Measurements from ENCODE around the gene GTSE1. TPM values are rescaled to one million over a fixed set of nuclear protein-coding genes. Genes with fewer than 3 reads are reported as not detected.

Gene GTSE1
- total RNA-seq, 1 experiment from 2014 or later: 13.9 TPM

GRCh38 chr22:46273432-46274148 lies 23.1 kb upstream of the GTSE1 start:
- DNase-seq (ENCODE audit: low spot score): no peak

GRCh38 chr22:46274381-46274780 lies 22.3 kb upstream of the GTSE1 start:
- DNase-seq (ENCODE audit: low spot score): no peak

- no peak for DNase-seq (ENCODE audit: low spot score)
Observed at GRCh38 chr22:46275455-46276122, 21.1 kb upstream of the GTSE1 start.

GRCh38 chr22:46276563-46276962 lies 20.1 kb upstream of the GTSE1 start:
- DNase-seq (ENCODE audit: low spot score): no peak

- no peak for DNase-seq (ENCODE audit: low spot score)
Observed at GRCh38 chr22:46278656-46279645, 17.7 kb upstream of the GTSE1 start.

- DNase-seq (ENCODE audit: low spot score): no peak
Observed at GRCh38 chr22:46280063-46280817, 16.4 kb upstream of the GTSE1 start.

- no peak for DNase-seq (ENCODE audit: low spot score)
Observed at GRCh38 chr22:46280999-46281623, 15.6 kb upstream of the GTSE1 start.

- DNase-seq (ENCODE audit: low spot score): no peak
Observed at GRCh38 chr22:46281866-46282678, 14.6 kb upstream of the GTSE1 start.

GRCh38 chr22:46286006-46286405 lies 10.7 kb upstream of the GTSE1 start:
- no peak for DNase-seq (ENCODE audit: low spot score)

- DNase-seq (ENCODE audit: low spot score): no peak
Observed at GRCh38 chr22:46286941-46287872, 9.5 kb upstream of the GTSE1 start.

GRCh38 chr22:46287873-46288751 lies 8.6 kb upstream of the GTSE1 start:
- DNase-seq (ENCODE audit: low spot score): no peak

GRCh38 chr22:46288846-46289243 lies 7.8 kb upstream of the GTSE1 start:
- no peak for DNase-seq (ENCODE audit: low spot score)

- DNase-seq (ENCODE audit: low spot score): no peak
Observed at GRCh38 chr22:46289244-46289891, 7.3 kb upstream of the GTSE1 start.

- no peak for DNase-seq (ENCODE audit: low spot score)
Observed at GRCh38 chr22:46290121-46290842, 6.4 kb upstream of the GTSE1 start.

- no peak for DNase-seq (ENCODE audit: low spot score)
Observed at GRCh38 chr22:46290843-46291785, 5.6 kb upstream of the GTSE1 start.

- no peak for DNase-seq (ENCODE audit: low spot score)
Observed at GRCh38 chr22:46292173-46292572, 4.5 kb upstream of the GTSE1 start.

Data from H4 (cell line).